Activated CD4-positive, alpha-beta T cell treated with anti-CD3 and anti-CD28 coated beads, Interleukin-2, amount 50 U/mL, for 48 hours (primary cell): ENCODE measurements around the gene EDARADD.
"Not testable (repeated sequence)": the region's sequence is repeated elsewhere in the genome, so short reads cannot be mapped to it uniquely, and the experiment has no call there.

ENCODE experiments used
- DNase-seq, 2 experiments: peaks; one replicate each; pipeline ENCODE4 v3.0.0-alpha.2; 2020

The EDARADD gene

GRCh38 chr1:236440373-236440772 is 46.3 kb downstream of the EDARADD start:
- DNase-seq = no peak

- DNase-seq = no peak
Measured at GRCh38 chr1:236450779-236451178, 56.7 kb downstream of the EDARADD start.

- DNase-seq = peak; percentile 36 to 60
Measured at GRCh38 chr1:236451796-236452373, 57.8 kb downstream of the EDARADD start.

- DNase-seq = no peak
Measured at GRCh38 chr1:236455243-236455642, 61.2 kb downstream of the EDARADD start.

- DNase-seq = peak in 1 of 2 experiments; percentile 1
Measured at GRCh38 chr1:236457775-236458174, 63.7 kb downstream of the EDARADD start.

- DNase-seq = no peak
Measured at GRCh38 chr1:236458996-236459395, 64.9 kb downstream of the EDARADD start.

GRCh38 chr1:236460103-236460502 is 66.0 kb downstream of the EDARADD start:
- DNase-seq = no peak

- not testable (repeated sequence) for DNase-seq
Measured at GRCh38 chr1:236464197-236464596, 70.1 kb downstream of the EDARADD start.

- no peak for DNase-seq
Measured at GRCh38 chr1:236465231-236465958, 71.3 kb downstream of the EDARADD start.

- no peak for DNase-seq
Measured at GRCh38 chr1:236465959-236466303, 71.8 kb downstream of the EDARADD start.

- no peak for DNase-seq
Measured at GRCh38 chr1:236467327-236467641, 73.2 kb downstream of the EDARADD start.

GRCh38 chr1:236468625-236469024 is 74.5 kb downstream of the EDARADD start:
- no peak for DNase-seq

GRCh38 chr1:236469466-236469865 is 75.4 kb downstream of the EDARADD start:
- DNase-seq = no peak

GRCh38 chr1:236471096-236471495 is 77.0 kb downstream of the EDARADD start:
- no peak for DNase-seq

GRCh38 chr1:236471653-236472052 is 77.6 kb downstream of the EDARADD start:
- no peak for DNase-seq

GRCh38 chr1:236472850-236473788 is 79.0 kb downstream of the EDARADD start:
- no peak for DNase-seq

- no peak for DNase-seq
Measured at GRCh38 chr1:236476019-236476418, 81.9 kb downstream of the EDARADD start.

GRCh38 chr1:236480758-236481436 is 86.8 kb downstream of the EDARADD start:
- no peak for DNase-seq

GRCh38 chr1:236484310-236484971 is 90.4 kb downstream of the EDARADD start:
- DNase-seq = no peak

- no peak for DNase-seq
Measured at GRCh38 chr1:236486356-236487002, 92.4 kb downstream of the EDARADD start.

- DNase-seq = not testable (repeated sequence)
Measured at GRCh38 chr1:236489161-236489560, 95.1 kb downstream of the EDARADD start.
